Liver (tissue), 9 donors: ENCODE data around the gene PREP. TPM values are rescaled to one million over a fixed set of nuclear protein-coding genes. Genes with fewer than 3 reads are reported as not detected.

Source experiments
- DNase-seq: peaks from one replicate; pipeline ENCODE4 v3.0.0-alpha.2; 2017; ENCODE audit warnings: low spot score
- H3K27ac ChIP-seq, 2 donors: one replicate each; pipeline ENCODE4 v1.7.0; 2013; ENCODE audit warnings: inconsistent platforms in 2 of 2, low read length in 2 of 2, control low read depth in 1 of 2, low read depth in 1 of 2, mild to moderate bottlenecking in 1 of 2
- H3K27me3 ChIP-seq, 4 donors: one replicate each; pipeline versions ENCODE4 v1.6.1 to v1.7.0; 2013; ENCODE audit warnings: low read length in 3 of 4, inconsistent platforms in 1 of 4, mild to moderate bottlenecking in 1 of 4, moderate library complexity in 1 of 4; ENCODE audit not compliant: control insufficient read depth in 4 of 4, insufficient read depth in 4 of 4
- H3K36me3 ChIP-seq, 4 donors: one replicate each; pipeline versions ENCODE4 v1.6.1 to v1.7.0; 2013; ENCODE audit warnings: low read length in 3 of 4, mild to moderate bottlenecking in 3 of 4, low read depth in 1 of 4, moderate library complexity in 1 of 4; ENCODE audit not compliant: control insufficient read depth in 4 of 4, insufficient read depth in 3 of 4
- H3K4me1 ChIP-seq, 4 donors: one replicate each; pipeline versions ENCODE4 v1.6.1 to v1.7.0; 2013; ENCODE audit warnings: low read length in 3 of 4, mild to moderate bottlenecking in 3 of 4, moderate library complexity in 1 of 4; ENCODE audit not compliant: control insufficient read depth in 4 of 4, insufficient read depth in 4 of 4
- H3K4me3 ChIP-seq, 3 donors: one replicate each; pipeline versions ENCODE4 v1.6.1 to v1.7.0; 2013; ENCODE audit warnings: low read length in 3 of 3, control low read depth in 1 of 3, low read depth in 1 of 3, mild to moderate bottlenecking in 1 of 3
- H3K9ac ChIP-seq, 2 donors: one replicate each; pipeline ENCODE4 v1.7.0; 2013; ENCODE audit warnings: low read length in 2 of 2, mild to moderate bottlenecking in 2 of 2, moderate library complexity in 2 of 2, control low read depth in 1 of 2, low read depth in 1 of 2
- H3K9me3 ChIP-seq, 4 donors: one replicate each; pipeline versions ENCODE4 v1.6.1 to v1.7.0; 2013; ENCODE audit warnings: low read length in 3 of 4; ENCODE audit not compliant: control insufficient read depth in 4 of 4
- ATF3 ChIP-seq: IDR thresholded peaks from 2 replicates; pipeline ENCODE4 v1.6.1; 2016; ENCODE audit warnings: antibody characterized with exemption
- EGR1 ChIP-seq, 2 donors: IDR thresholded peaks; 2 replicates each; pipeline ENCODE4 v1.6.1; 2016 to 2018; ENCODE audit warnings: antibody characterized with exemption in 2 of 2, low read depth in 2 of 2
- FOXA1 ChIP-seq: IDR thresholded peaks from 2 replicates; pipeline ENCODE4 v1.6.1; 2016; ENCODE audit warnings: antibody characterized with exemption
- FOXA2 ChIP-seq: IDR thresholded peaks from 2 replicates; pipeline ENCODE4 v1.6.1; 2016; ENCODE audit warnings: antibody characterized with exemption
- GABPA ChIP-seq, 2 donors: IDR thresholded peaks in 1 of 2; conservative IDR thresholded peaks in 1 of 2; 2 replicates each; pipeline ENCODE4 v1.6.1; 2016; ENCODE audit warnings: antibody characterized with exemption in 2 of 2, mild to moderate bottlenecking in 1 of 2, moderate library complexity in 1 of 2
- HNF4A ChIP-seq, 2 donors: conservative IDR thresholded peaks; 2 replicates each; pipeline ENCODE4 v1.6.1; 2016; ENCODE audit warnings: antibody characterized with exemption in 2 of 2, mild to moderate bottlenecking in 2 of 2
- HNF4G ChIP-seq: IDR thresholded peaks from 2 replicates; pipeline ENCODE4 v1.6.1; 2016; ENCODE audit warnings: antibody characterized with exemption
- JUND ChIP-seq, 2 donors: IDR thresholded peaks; 2 replicates each; pipeline ENCODE4 v1.6.1; 2016; ENCODE audit warnings: antibody characterized with exemption in 2 of 2
- MAX ChIP-seq: IDR thresholded peaks from 2 replicates; pipeline ENCODE4 v1.6.1; 2016; ENCODE audit warnings: antibody characterized with exemption
- NR2F2 ChIP-seq: IDR thresholded peaks from 2 replicates; pipeline ENCODE4 v1.6.1; 2016; ENCODE audit warnings: antibody characterized with exemption
- RAD21 ChIP-seq, 2 donors: IDR thresholded peaks; 2 replicates each; pipeline ENCODE4 v1.6.1; 2016; ENCODE audit warnings: antibody characterized with exemption in 2 of 2, mild to moderate bottlenecking in 2 of 2
- REST ChIP-seq: IDR thresholded peaks from 2 replicates; pipeline ENCODE4 v1.6.1; 2016; ENCODE audit warnings: antibody characterized with exemption, mild to moderate bottlenecking
- RXRA ChIP-seq, 2 donors: IDR thresholded peaks; 2 replicates each; pipeline ENCODE4 v1.6.1; 2017 to 2018; ENCODE audit warnings: antibody characterized with exemption in 2 of 2, mild to moderate bottlenecking in 1 of 2
- SP1 ChIP-seq: IDR thresholded peaks from 2 replicates; pipeline ENCODE4 v1.6.1; 2018; ENCODE audit warnings: antibody characterized with exemption, mild to moderate bottlenecking
- TAF1 ChIP-seq: conservative IDR thresholded peaks from 2 replicates; pipeline ENCODE4 v1.6.1; 2016; ENCODE audit warnings: antibody characterized with exemption, mild to moderate bottlenecking
- YY1 ChIP-seq: IDR thresholded peaks from 2 replicates; pipeline ENCODE4 v1.6.1; 2016; ENCODE audit warnings: antibody characterized with exemption, mild to moderate bottlenecking
- ZBTB33 ChIP-seq: IDR thresholded peaks from 2 replicates; pipeline ENCODE4 v1.6.1; 2016; ENCODE audit warnings: antibody characterized with exemption
- WGBS: extraction: QIAGEN DNeasy Blood & Tissue Kit; methylation state at CpG from one replicate; pipeline ENCODE4 v1.1.7; 2013; 5-methylcytosine and 5-hydroxymethylcytosine counted together
- polyA plus RNA-seq, 2 donors: library from polyadenylated mRNA; stranded (reverse) in 1 of 2; unstranded in 1 of 2; fragments of 200-250 nt in 1 of 2; fragments of >200 nt in 1 of 2; fragmentation: Nextera tagmentation in 1 of 2; extraction: Ambion mirVana in 1 of 2; gene quantifications; one replicate each; pipeline versions ENCODE4 v1.2.1 to v1.2.3, GENCODE V29; 2013 to 2015
- total RNA-seq, 2 donors: library from RNA; depleted of rRNA; stranded (reverse); fragments of >200 nt; gene quantifications; one replicate each; pipeline ENCODE4 v1.2.3, GENCODE V29; 2014
- donor health status: healthy.
- donor health status: healthy.
- donor health status: healthy.
- donor health status: healthy.
- donor health status: healthy.

The PREP gene
- total and polyA plus RNA-seq, 4 donors = 7.3 to 17.7 (median 13.0) TPM

GRCh38 chr6:105308840-105309239 lies 94.0 kb downstream of the PREP start:
- 97% methylated on average over 5 of the region's 5 CpGs for WGBS
- Histone ChIP-seq H3K27ac (no peak overlapping the region), H3K9me3 (no peaks in the 10 kb centered on the region), H3K4me1 (no peaks in the 10 kb centered on the region), H3K4me3 (no peak overlapping the region), H3K36me3 (peaks cover 0 to 5% (median 1%) of the 10 kb centered on the region in 4 donors), H3K27me3 (no peaks in the 10 kb centered on the region), H3K9ac (no peak overlapping the region)
- no peak for DNase-seq
- no peak for TF ChIP-seq TAF1
- TF ChIP-seq YY1 = no peak
- TF ChIP-seq RXRA (IDR thresholded peaks at IDR 0.05) = no peak
- no peak for TF ChIP-seq ATF3
- TF ChIP-seq MAX = no peak
- TF ChIP-seq ZBTB33 = no peak

- WGBS = 100% methylated on average over 1 of the region's 1 CpG
These were observed 97.4 kb downstream of the PREP start for GRCh38 chr6:105305521-105305920.

GRCh38 chr6:105304825-105305224 lies 98.1 kb downstream of the PREP start:
- Histone ChIP-seq H3K9ac (no peak overlapping the region), H3K4me1 (no peaks in the 10 kb centered on the region), H3K4me3 (no peak overlapping the region), H3K36me3 (peaks cover 0 to 9% (median 3%) of the 10 kb centered on the region in 4 donors), H3K27ac (no peak overlapping the region), H3K9me3 (no peaks in the 10 kb centered on the region), H3K27me3 (no peaks in the 10 kb centered on the region)
- DNase-seq = no peak
- TF ChIP-seq FOXA2 = no peak
- no peak for TF ChIP-seq MAX
- TF ChIP-seq ZBTB33 = no peak
- no peak for TF ChIP-seq HNF4A (conservative IDR thresholded peaks at IDR 0.05)
- no peak for TF ChIP-seq REST
- no peak for TF ChIP-seq RAD21 (IDR thresholded peaks at IDR 0.05)
- TF ChIP-seq RXRA (IDR thresholded peaks at IDR 0.05) = no peak
- no peak for TF ChIP-seq GABPA (IDR thresholded peaks at IDR 0.05 in 1 of 2, conservative IDR thresholded peaks at IDR 0.05 in 1 of 2)
- TF ChIP-seq YY1 = no peak
- no peak for TF ChIP-seq HNF4G
- no peak for TF ChIP-seq TAF1
- TF ChIP-seq FOXA1 = no peak
- no peak for TF ChIP-seq NR2F2
- no peak for TF ChIP-seq EGR1 (IDR thresholded peaks at IDR 0.05; ENCODE audit: low read depth in 2 of 2)

More at GRCh38 chr6:105305521-105305920, 97.4 kb downstream of the PREP start:
- no peak for DNase-seq
- Histone ChIP-seq H3K27me3 (no peaks in the 10 kb centered on the region), H3K4me3 (no peak overlapping the region), H3K9ac (no peak overlapping the region), H3K4me1 (no peaks in the 10 kb centered on the region), H3K27ac (no peak overlapping the region), H3K36me3 (peaks cover 0 to 9% (median 3%) of the 10 kb centered on the region in 4 donors), H3K9me3 (no peaks in the 10 kb centered on the region)
- TF ChIP-seq HNF4G (no peak), GABPA (IDR thresholded peaks at IDR 0.05 in 1 of 2, conservative IDR thresholded peaks at IDR 0.05 in 1 of 2) (no peak), ATF3 (no peak), JUND (IDR thresholded peaks at IDR 0.05) (no peak), RAD21 (IDR thresholded peaks at IDR 0.05) (no peak), FOXA2 (no peak), SP1 (no peak), EGR1 (IDR thresholded peaks at IDR 0.05; ENCODE audit: low read depth in 2 of 2) (no peak), TAF1 (no peak), YY1 (no peak)
